NT2/D1 (cell line): ENCODE data around the gene HOPX.
"Not testable (repeated sequence)": the region's sequence is repeated elsewhere in the genome, so short reads cannot be mapped to it uniquely, and the experiment has no call there.

Experiments used
- YY1 ChIP-seq: IDR thresholded peaks from 2 replicates; pipeline ENCODE4 v1.6.1; 2011; ENCODE audit not compliant: insufficient read length, insufficient read depth
- ZNF274 ChIP-seq: IDR thresholded peaks from 2 replicates; pipeline ENCODE4 v1.6.1; 2011; ENCODE audit warnings: mild to moderate bottlenecking, low read depth, low read length

DNA sequence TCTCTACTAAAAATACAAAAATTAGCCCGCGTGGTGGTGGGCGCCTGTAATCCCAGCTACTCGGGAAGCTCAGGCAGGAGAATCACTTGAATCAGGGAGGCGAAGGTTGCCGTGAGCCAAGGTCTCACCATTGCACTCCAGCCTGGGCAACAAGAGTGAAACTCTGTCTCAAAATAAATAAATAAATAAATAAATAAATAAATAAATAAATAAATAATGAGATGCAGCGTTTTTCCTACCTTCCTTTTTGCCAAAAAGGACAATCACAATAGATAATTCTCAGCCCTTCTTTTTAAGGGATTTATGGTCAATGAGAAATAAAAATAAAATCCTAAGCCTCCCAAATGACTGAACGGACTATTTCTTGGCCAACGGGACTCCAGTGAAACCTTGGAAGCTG lies 46.1 kb downstream of the HOPX start:
- not testable (repeated sequence) for TF ChIP-seq ZNF274, YY1
